B cell (primary cell): ENCODE data around the gene SPRYD3. TPM values are rescaled to one million over a fixed set of nuclear protein-coding genes. Genes with fewer than 3 reads are reported as not detected.

Experiments
- ATAC-seq: fragments of 200-7000 bp; cut with Tn5 transposase; one replicate; pipeline ENCODE4 v1.10.0; 2021; ENCODE audit warnings: low read depth, mild to moderate bottlenecking, moderate number of reproducible peaks, moderate library complexity
- CTCF ChIA-PET: fragments of 350-600 bp; sonication (Branson Sonifier 250); formaldehyde crosslinking; loops from one replicate; lab custom pipeline; 2021; ENCODE audit warnings: antibody characterized with exemption, inconsistent platforms; lab: Charles Lee
- POLR2A ChIA-PET: fragments of 350-600 bp; sonication (Branson Sonifier 250); formaldehyde crosslinking; loops from one replicate; lab custom pipeline; 2021; ENCODE audit warnings: antibody characterized with exemption; lab: Charles Lee
- DNase-seq: peaks from one replicate; pipeline ENCODE4 v3.0.0; 2013
- H2AFZ ChIP-seq: 2 replicates; pipeline ENCODE4 v1.6.1; 2012; ENCODE audit warnings: mild to moderate bottlenecking, low read depth, low read length; ENCODE audit not compliant: insufficient read depth, poor library complexity, severe bottlenecking
- H3K27ac ChIP-seq, 2 donors: 1 replicate in 1 of 2; 2 replicates in 1 of 2; pipeline ENCODE4 v1.5.1; 2012 to 2013; ENCODE audit warnings: low read length in 2 of 2, mild to moderate bottlenecking in 2 of 2, moderate library complexity in 1 of 2
- H3K27me3 ChIP-seq, 4 experiments: fragments of 200-600 bp in 1 of 4; sonication (generic) in 1 of 4; replicated peaks in 1 of 4; 1 replicate in 2 of 4; 2 replicates in 2 of 4; pipeline versions ENCODE4 v1.6.1 to v1.7.0; 2013 to 2016; ENCODE audit warnings: low read length in 3 of 4, mild to moderate bottlenecking in 2 of 4, mixed read lengths in 1 of 4, moderate library complexity in 1 of 4; ENCODE audit not compliant: insufficient read depth in 4 of 4, control insufficient read depth in 3 of 4; ENCODE audit errors: control extremely low read depth in 1 of 4
- H3K36me3 ChIP-seq, 2 experiments: replicated peaks in 1 of 2; 1 replicate in 1 of 2; 2 replicates in 1 of 2; pipeline versions ENCODE4 v1.6.1 to v1.7.1; 2013; ENCODE audit warnings: low read length in 1 of 2; ENCODE audit not compliant: insufficient read depth in 2 of 2, control insufficient read depth in 1 of 2; ENCODE audit errors: control extremely low read depth in 1 of 2, extremely low read depth in 1 of 2
- H3K4me1 ChIP-seq, 2 donors: fragments of 200-600 bp in 1 of 2; sonication (generic) in 1 of 2; 1 replicate in 1 of 2; 2 replicates in 1 of 2; pipeline versions ENCODE4 v1.5.1 to v1.6.1; 2013 to 2017; ENCODE audit warnings: low read length in 2 of 2; ENCODE audit not compliant: control insufficient read depth in 2 of 2, insufficient read depth in 2 of 2
- H3K4me2 ChIP-seq: replicated peaks from 2 replicates; pipeline ENCODE3; 2012; ENCODE audit warnings: mild to moderate bottlenecking, low read depth, low read length; ENCODE audit not compliant: poor library complexity, severe bottlenecking
- H3K4me3 ChIP-seq, 5 experiments: fragments of 200-600 bp in 1 of 5; sonication (generic) in 1 of 5; 1 replicate in 3 of 5; 2 replicates in 2 of 5; pipeline versions ENCODE4 v1.5.1 to v1.7.0; 2011 to 2016; ENCODE audit warnings: low read length in 4 of 5, mild to moderate bottlenecking in 4 of 5, low read depth in 2 of 5, control low read depth in 1 of 5, moderate library complexity in 1 of 5; ENCODE audit not compliant: insufficient read depth in 1 of 5; ENCODE audit errors: control extremely low read depth in 1 of 5, extremely low read depth in 1 of 5
- H3K79me2 ChIP-seq: fragments of 200-600 bp; sonication (generic); one replicate; pipeline ENCODE4 v1.6.0; 2016; ENCODE audit warnings: low read length; ENCODE audit not compliant: control insufficient read depth, insufficient read depth
- H3K9ac ChIP-seq: fragments of 200-600 bp; sonication (generic); 2 replicates; pipeline ENCODE4 v1.6.1; 2017; ENCODE audit warnings: mild to moderate bottlenecking, low read length, moderate library complexity
- H3K9me3 ChIP-seq, 3 donors: one replicate each; pipeline versions ENCODE4 v1.6.1 to v1.7.1; 2013; ENCODE audit warnings: low read length in 2 of 3; ENCODE audit not compliant: control insufficient read depth in 2 of 3, insufficient read depth in 1 of 3; ENCODE audit errors: control extremely low read depth in 1 of 3
- H4K20me1 ChIP-seq: 2 replicates; pipeline ENCODE4 v1.6.0; 2012; ENCODE audit warnings: mild to moderate bottlenecking, low read length; ENCODE audit not compliant: insufficient read depth, control insufficient read depth, poor library complexity, severe bottlenecking
- H3K27ac Mint-ChIP-seq: one replicate; pipeline ENCODE4 v1.8.0; 2021; ENCODE audit warnings: mixed read lengths
- H3K27me3 Mint-ChIP-seq: one replicate; pipeline ENCODE4 v1.8.0; 2021; ENCODE audit warnings: mixed read lengths
- H3K4me1 Mint-ChIP-seq: one replicate; pipeline ENCODE4 v1.8.0; 2021; ENCODE audit warnings: mixed read lengths
- H3K4me3 Mint-ChIP-seq: one replicate; pipeline ENCODE4 v1.8.0; 2021; ENCODE audit warnings: mixed read lengths
- H3K9me3 Mint-ChIP-seq: one replicate; pipeline ENCODE4 v1.8.0; 2022; ENCODE audit warnings: mixed read lengths; ENCODE audit not compliant: insufficient read depth
- EZH2 ChIP-seq: IDR thresholded peaks from 2 replicates; pipeline ENCODE4 v1.6.1; 2012; ENCODE audit warnings: borderline replicate concordance, low read depth, mild to moderate bottlenecking, moderate library complexity, low read length; ENCODE audit not compliant: insufficient read depth, poor library complexity, severe bottlenecking
- WGBS: methylation state at CpG from one replicate; pipeline ENCODE4 v1.1.5; 2013; ENCODE audit warnings: missing lambda C conversion rate; ENCODE audit not compliant: insufficient coverage; 5-methylcytosine and 5-hydroxymethylcytosine counted together
- intact Hi-C: fragments of 100-400 bp; cut with micrococcal nuclease; formaldehyde crosslinking; loops from one replicate; pipeline ENCODE4 v1.10.0; 2022
- polyA plus RNA-seq: library from polyadenylated mRNA; depleted of rRNA; stranded (reverse); fragments of >200 nt; gene quantifications from 2 replicates; pipeline ENCODE4 v1.2.3, GENCODE V29; 2012
- small RNA-seq: library from RNA; depleted of rRNA; stranded (forward); fragments of <200 nt; gene quantifications from one replicate; pipeline ENCODE3, GENCODE V24; 2012; ENCODE audit warnings: low replicate concordance, low read depth; ENCODE audit not compliant: insufficient read length
- total RNA-seq, 2 donors: library from RNA; stranded (reverse); fragments of 120-200 nt in 1 of 2; gene quantifications; 1 replicate in 1 of 2; 2 replicates in 1 of 2; pipeline versions ENCODE4 v1.2.3 to v1.2.4, GENCODE V29; 2013 to 2022
- TF ChIP-seq, protein P1 (sequence below): fragments of 200-600 bp; IDR thresholded peaks from one replicate; pipeline ENCODE4 v1.8.0; 2022; ENCODE audit warnings: antibody characterized with exemption, mild to moderate bottlenecking

Gene SPRYD3
- total and polyA plus RNA-seq, 2 donors (not counting 1 experiment from before 2014, with no cell fraction given): 15.9 to 43.3 TPM

DNA sequence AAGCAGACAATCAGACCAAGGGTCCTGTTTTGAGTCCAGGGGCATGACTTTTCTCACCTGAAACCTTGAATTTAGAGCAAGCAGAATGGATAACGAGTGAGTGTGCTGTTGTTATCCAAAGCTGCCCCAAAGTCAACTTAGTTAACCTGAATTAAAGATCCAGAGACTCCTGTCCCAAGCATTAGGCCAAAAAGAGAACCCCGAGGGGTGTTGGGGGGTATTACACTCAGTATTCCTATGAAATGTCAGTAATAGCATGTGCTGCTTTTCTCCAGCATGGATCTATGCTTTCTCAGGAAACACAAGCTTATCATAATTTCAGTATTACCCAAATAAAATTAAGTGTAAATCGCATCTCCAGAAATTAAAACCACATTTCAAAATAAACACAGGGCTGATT, 53.9 kb downstream of the SPRYD3 start:
- Histone ChIP-seq H3K79me2 (no peaks in the 10 kb centered on the region), H4K20me1 (peaks cover 32% of the 10 kb centered on the region), H3K27me3 (no peaks in the 10 kb centered on the region), H3K9me3 (no peaks in the 10 kb centered on the region), H3K4me3 (no peak overlapping the region), H3K36me3 (peaks cover 21 to 88% of the 10 kb centered on the region in 2 experiments), H2AFZ (no peak overlapping the region), H3K4me1 (no peaks in the 10 kb centered on the region), H3K4me2 (no peak overlapping the region), H3K27ac (no peak overlapping the region), H3K9ac (no peak overlapping the region)
- no peaks in the 10 kb centered on the region for H3K27me3 Mint-ChIP-seq
- WGBS: no CpG with 5 or more reads among the region's 3 CpGs
- CTCF ChIA-PET: no interaction called here
- POLR2A ChIA-PET: interaction anchor here (0.6 kb wide), 1 partner anchor 241 kb away, joined by 8 read pairs; no protein-coding TSS in a partner anchor
- intact Hi-C loops: no loop called here
- no peaks in the 10 kb centered on the region for H3K9me3 Mint-ChIP-seq
- no peak for TF ChIP-seq EZH2
- TF ChIP-seq, protein P1, sequence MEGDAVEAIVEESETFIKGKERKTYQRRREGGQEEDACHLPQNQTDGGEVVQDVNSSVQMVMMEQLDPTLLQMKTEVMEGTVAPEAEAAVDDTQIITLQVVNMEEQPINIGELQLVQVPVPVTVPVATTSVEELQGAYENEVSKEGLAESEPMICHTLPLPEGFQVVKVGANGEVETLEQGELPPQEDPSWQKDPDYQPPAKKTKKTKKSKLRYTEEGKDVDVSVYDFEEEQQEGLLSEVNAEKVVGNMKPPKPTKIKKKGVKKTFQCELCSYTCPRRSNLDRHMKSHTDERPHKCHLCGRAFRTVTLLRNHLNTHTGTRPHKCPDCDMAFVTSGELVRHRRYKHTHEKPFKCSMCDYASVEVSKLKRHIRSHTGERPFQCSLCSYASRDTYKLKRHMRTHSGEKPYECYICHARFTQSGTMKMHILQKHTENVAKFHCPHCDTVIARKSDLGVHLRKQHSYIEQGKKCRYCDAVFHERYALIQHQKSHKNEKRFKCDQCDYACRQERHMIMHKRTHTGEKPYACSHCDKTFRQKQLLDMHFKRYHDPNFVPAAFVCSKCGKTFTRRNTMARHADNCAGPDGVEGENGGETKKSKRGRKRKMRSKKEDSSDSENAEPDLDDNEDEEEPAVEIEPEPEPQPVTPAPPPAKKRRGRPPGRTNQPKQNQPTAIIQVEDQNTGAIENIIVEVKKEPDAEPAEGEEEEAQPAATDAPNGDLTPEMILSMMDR: no peak
- ATAC-seq (no peak), DNase-seq (no peak)
- H3K27ac Mint-ChIP-seq: no peak overlapping the region
- no peak overlapping the region for H3K4me3 Mint-ChIP-seq
- no peaks in the 10 kb centered on the region for H3K4me1 Mint-ChIP-seq

- no peaks in the 10 kb centered on the region for H3K27me3 Mint-ChIP-seq
- no peaks in the 10 kb centered on the region for H3K9me3 ChIP-seq
- CTCF ChIA-PET: no interaction called here
- no peak for ATAC-seq
- no peak overlapping the region for H3K9ac ChIP-seq
- H3K36me3 ChIP-seq: peaks cover 5 to 61% of the 10 kb centered on the region in 2 experiments
- peaks cover 6 to 13% of the 10 kb centered on the region in 2 donors for H3K4me1 ChIP-seq
- no peak overlapping the region for H3K4me3 ChIP-seq
- no CpG with 5 or more reads among the region's 2 CpGs for WGBS
- POLR2A ChIA-PET: no interaction called here
- H3K9me3 Mint-ChIP-seq: no peaks in the 10 kb centered on the region
- no peak for DNase-seq
- intact Hi-C loops: no loop called here
- no peak overlapping the region for H3K4me3 Mint-ChIP-seq
- no peak for TF ChIP-seq EZH2
- TF ChIP-seq, protein P1: no peak
- no peak overlapping the region for H3K27ac Mint-ChIP-seq
- no peak overlapping the region for H3K27ac ChIP-seq
- H3K79me2 ChIP-seq: peaks cover 78% of the 10 kb centered on the region
- H3K27me3 ChIP-seq: no peaks in the 10 kb centered on the region
- H3K4me1 Mint-ChIP-seq: peaks cover 36% of the 10 kb centered on the region
- H3K4me2 ChIP-seq: no peak overlapping the region
- H2AFZ ChIP-seq: no peak overlapping the region
- H4K20me1 ChIP-seq: peaks cover 83% of the 10 kb centered on the region
Observed at GRCh38 chr12:53014709-53015108, 64.5 kb downstream of the SPRYD3 start.

Small RNA genes within 50 kb of the gene (small RNA-seq; reads per million reads assigned to genes)
- not detected for gene MIR6757

Other genes with a start within 250 kb of the SPRYD3 start
- gene KRT79, start 245.1 kb downstream of the SPRYD3 start, total RNA-seq: not detected in 2 replicates
- not detected in 2 replicates for gene KRT79, start 245.1 kb downstream of the SPRYD3 start, polyA plus RNA-seq
- gene KRT78, start 230.4 kb downstream of the SPRYD3 start, total RNA-seq: not detected in 2 replicates
- not detected in 2 replicates for gene KRT78, start 230.4 kb downstream of the SPRYD3 start, polyA plus RNA-seq
- 0.83 and 0.94 TPM in 2 replicates for gene KRT8, start 174.3 kb downstream of the SPRYD3 start, total RNA-seq
- gene KRT8, start 174.3 kb downstream of the SPRYD3 start, polyA plus RNA-seq: 0.23 and 0.24 TPM in 2 replicates
- gene KRT18, start 130.3 kb downstream of the SPRYD3 start, total RNA-seq: 4.3 and 4.7 TPM in 2 replicates
- 3.3 TPM in 2 replicates for gene KRT18, start 130.3 kb downstream of the SPRYD3 start, polyA plus RNA-seq
- gene EIF4B, start 72.9 kb downstream of the SPRYD3 start, total RNA-seq: 631 and 674 TPM in 2 replicates
- gene EIF4B, start 72.9 kb downstream of the SPRYD3 start, polyA plus RNA-seq: 252 and 286 TPM in 2 replicates
- gene TNS2, start 29.3 kb downstream of the SPRYD3 start, total RNA-seq: 0.24 and 1.3 TPM in 2 replicates
- gene TNS2, start 29.3 kb downstream of the SPRYD3 start, polyA plus RNA-seq: 0.32 and 0.60 TPM in 2 replicates
- gene IGFBP6, start 18.3 kb upstream of the SPRYD3 start, total RNA-seq: not detected in 2 replicates
- 0.30 TPM in 1 of 2 replicates, not detected in the other for gene IGFBP6, start 18.3 kb upstream of the SPRYD3 start, polyA plus RNA-seq
- not detected in 2 replicates for gene SOAT2, start 24.1 kb upstream of the SPRYD3 start, total RNA-seq
- gene SOAT2, start 24.1 kb upstream of the SPRYD3 start, polyA plus RNA-seq: 0.31 TPM in 1 of 2 replicates, not detected in the other
- 117 and 131 TPM in 2 replicates for gene ZNF740, start 101.3 kb upstream of the SPRYD3 start, total RNA-seq
- gene ZNF740, start 101.3 kb upstream of the SPRYD3 start, polyA plus RNA-seq: 27.4 and 35.9 TPM in 2 replicates
- gene CSAD, start 101.5 kb upstream of the SPRYD3 start, total RNA-seq: 56.3 and 57.0 TPM in 2 replicates
- gene CSAD, start 101.5 kb upstream of the SPRYD3 start, polyA plus RNA-seq: 64.6 and 91.2 TPM in 2 replicates
- 190 and 199 TPM in 2 replicates for gene ITGB7, start 127.9 kb upstream of the SPRYD3 start, total RNA-seq
- 216 and 265 TPM in 2 replicates for gene ITGB7, start 127.9 kb upstream of the SPRYD3 start, polyA plus RNA-seq
- gene RARG, start 152.8 kb upstream of the SPRYD3 start, total RNA-seq: 15.0 and 16.7 TPM in 2 replicates
- 6.7 and 8.8 TPM in 2 replicates for gene RARG, start 152.8 kb upstream of the SPRYD3 start, polyA plus RNA-seq
- gene ESPL1, start 188.9 kb upstream of the SPRYD3 start, total RNA-seq: 1.7 and 2.4 TPM in 2 replicates
- gene ESPL1, start 188.9 kb upstream of the SPRYD3 start, polyA plus RNA-seq: 0.88 and 1.1 TPM in 2 replicates
- gene PFDN5, start 216.2 kb upstream of the SPRYD3 start, total RNA-seq: 627 and 654 TPM in 2 replicates
- gene PFDN5, start 216.2 kb upstream of the SPRYD3 start, polyA plus RNA-seq: 1,319 and 1,584 TPM in 2 replicates
- gene MYG1, start 220.3 kb upstream of the SPRYD3 start, total RNA-seq: 48.4 and 59.3 TPM in 2 replicates
- gene MYG1, start 220.3 kb upstream of the SPRYD3 start, polyA plus RNA-seq: 34.7 and 46.4 TPM in 2 replicates
- 65.1 and 68.4 TPM in 2 replicates for gene AAAS, start 242.2 kb upstream of the SPRYD3 start, total RNA-seq
- 88.1 and 97.1 TPM in 2 replicates for gene AAAS, start 242.2 kb upstream of the SPRYD3 start, polyA plus RNA-seq